C4-2B (cell line): Measurements from ENCODE around the gene PEPD.

Source experiments
- H3K27ac ChIP-seq: fragments of 450-650 bp; 2 replicates; pipeline ENCODE4 v1.5.1; 2017
- CTCF ChIP-seq: fragments of 450-650 bp; conservative IDR thresholded peaks from 2 replicates; pipeline ENCODE4 v1.5.1; 2017; ENCODE audit warnings: mild to moderate bottlenecking
- ZFX ChIP-seq: fragments of 450-650 bp; IDR thresholded peaks from 2 replicates; pipeline ENCODE4 v1.6.1; 2017

Gene PEPD

GRCh38 chr19:33545217-33545981, 23.8 kb upstream of the PEPD start:
- TF ChIP-seq CTCF = no peak
- no peak for TF ChIP-seq ZFX
- H3K27ac ChIP-seq = no peak overlapping the region

- TF ChIP-seq ZFX (no peak), CTCF (no peak)
- no peak overlapping the region for H3K27ac ChIP-seq
Measured at GRCh38 chr19:33535226-33535625, 13.6 kb upstream of the PEPD start.

- TF ChIP-seq CTCF (no peak), ZFX (no peak)
- H3K27ac ChIP-seq = no peak overlapping the region
Measured at GRCh38 chr19:33532859-33533460, 11.4 kb upstream of the PEPD start.

DNA sequence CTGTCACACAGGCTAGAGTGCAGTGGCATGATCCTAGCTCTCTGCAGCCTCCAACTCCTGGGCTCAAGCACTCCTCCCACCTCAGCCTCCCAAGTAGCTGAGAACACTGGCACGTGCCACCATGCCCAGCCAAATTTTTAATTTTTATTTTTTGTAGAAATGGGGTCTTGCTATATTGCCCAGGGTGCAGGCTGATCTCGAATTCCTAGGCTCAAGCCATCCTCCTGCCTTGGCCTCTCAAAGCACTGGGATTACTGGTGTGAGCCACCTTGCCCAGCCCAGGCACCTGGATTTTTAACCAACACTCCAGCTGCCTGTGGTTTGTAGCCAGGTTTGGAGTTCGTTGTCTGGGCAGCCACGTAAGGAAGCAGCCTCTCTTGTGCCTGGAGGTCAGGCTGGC, 9.3 kb upstream of the PEPD start:
- no peak overlapping the region for H3K27ac ChIP-seq
- TF ChIP-seq CTCF (no peak), ZFX (no peak)

DNA sequence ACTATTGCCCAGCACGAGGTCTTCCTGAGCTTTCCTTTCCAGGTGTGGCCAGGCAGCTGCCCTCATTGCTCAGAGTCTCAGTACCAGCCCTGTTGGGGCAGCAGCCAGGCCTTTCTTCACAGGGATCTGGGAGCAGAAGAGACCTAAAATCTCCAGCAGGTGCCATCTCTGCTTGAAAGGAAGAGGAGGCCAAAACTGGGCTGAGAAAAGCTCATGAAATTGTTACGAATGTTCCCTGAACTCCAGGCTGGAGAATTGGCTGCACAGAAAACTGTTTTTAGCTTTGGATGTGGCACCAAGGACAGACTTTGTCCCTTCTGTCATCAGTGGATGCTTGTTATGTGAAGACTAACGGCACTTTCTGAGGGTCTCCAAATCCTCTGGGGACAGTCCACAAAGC, 8.7 kb upstream of the PEPD start:
- TF ChIP-seq CTCF = no peak

DNA sequence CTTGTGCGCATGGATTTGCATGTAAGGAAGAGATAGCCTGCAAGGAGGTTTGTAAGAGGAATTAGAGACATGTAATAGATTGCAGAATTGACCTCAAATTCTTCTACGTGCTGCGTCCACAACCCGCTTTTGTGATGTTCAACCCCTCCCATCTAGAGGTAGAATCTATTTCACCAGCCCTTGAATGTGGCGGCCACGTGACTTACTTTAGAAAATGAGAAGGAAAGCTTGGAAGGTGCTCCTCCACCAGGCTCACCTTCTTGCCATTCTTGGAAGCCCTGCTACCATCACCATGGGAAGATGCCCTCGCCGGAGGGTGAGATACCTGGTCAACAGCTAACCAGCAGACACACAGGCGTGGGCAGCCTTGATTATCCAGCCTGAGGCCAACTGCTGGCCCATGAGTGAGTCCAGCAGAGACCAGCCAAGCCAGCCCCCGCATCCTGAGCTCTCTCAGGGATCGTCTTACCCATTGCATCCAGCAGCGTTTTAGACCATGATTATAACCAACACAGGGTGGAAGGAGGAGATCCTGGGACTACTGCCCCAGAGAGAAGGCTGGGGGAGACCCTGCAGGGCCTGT, 7.6 kb upstream of the PEPD start:
- H3K27ac ChIP-seq = no peak overlapping the region
- TF ChIP-seq CTCF = no peak

More for the DNA sequence above, 8.7 kb upstream of the PEPD start:
- H3K27ac ChIP-seq = no peak overlapping the region

DNA sequence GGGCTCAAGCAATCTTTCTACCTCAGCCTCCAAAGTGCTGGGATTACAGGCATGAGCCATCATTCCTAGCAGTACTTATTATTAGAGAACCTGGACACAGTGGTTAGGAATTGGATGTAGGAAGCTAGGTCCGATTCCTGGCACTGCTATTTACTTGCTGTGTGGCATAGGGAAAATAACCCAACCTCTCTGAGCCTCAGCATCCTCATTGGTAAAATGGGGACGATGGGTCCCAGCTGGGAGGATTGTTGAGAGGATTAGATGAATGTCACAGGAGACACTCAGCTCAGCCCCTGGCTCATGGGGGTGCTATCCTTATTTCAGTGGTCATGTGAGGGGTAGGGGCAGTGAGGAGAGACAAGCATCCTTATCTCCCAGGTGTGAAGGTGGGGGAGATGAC, 6.8 kb upstream of the PEPD start:
- TF ChIP-seq ZFX (no peak), CTCF (no peak)
- no peak overlapping the region for H3K27ac ChIP-seq
